Measurements from ENCODE around the gene MEGF11. TPM values are rescaled to one million over a fixed set of nuclear protein-coding genes. Genes with fewer than 3 reads are reported as not detected.

MEGF11 gene
- total and polyA plus RNA-seq, 7 donors = 0.04 to 0.05 TPM; not detected in 5

DNA sequence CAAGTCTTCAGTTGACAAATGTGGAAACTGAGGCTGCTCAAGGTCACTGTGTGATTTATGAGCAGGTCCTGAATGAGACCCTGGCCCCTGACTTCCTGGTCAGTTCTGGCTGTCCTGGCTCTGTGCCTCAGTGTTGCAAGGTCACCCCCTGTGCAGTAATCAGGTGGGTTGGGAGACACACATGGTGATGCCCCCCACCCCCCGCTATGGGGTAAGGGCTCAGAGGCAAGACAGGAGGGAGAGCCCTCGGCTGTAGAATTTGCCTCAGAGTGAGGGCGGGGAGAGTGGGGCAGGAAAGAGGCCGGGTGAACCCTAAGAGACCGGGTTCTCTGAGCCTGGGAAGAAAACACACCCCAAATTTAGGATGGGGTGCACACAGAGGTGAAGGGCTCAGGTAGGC, 98.5 kb downstream of the MEGF11 start:
- Histone ChIP-seq H3K27ac (no peak overlapping the region), H3K36me3 (ENCODE audit: insufficient read depth in 1 of 2, low read depth in 1 of 2) (no peaks in the 10 kb centered on the region), H3K4me3 (no peak overlapping the region), H3K9me3 (no peaks in the 10 kb centered on the region), H3K27me3 (ENCODE audit: insufficient read depth in 3 of 3, low read length in 2 of 3) (peaks cover 0 to 25% (median 0%) of the 10 kb centered on the region in 3 donors), H3K4me1 (no peaks in the 10 kb centered on the region)
- no peak for ATAC-seq
- no peak for DNase-seq
- TF ChIP-seq, protein P1, sequence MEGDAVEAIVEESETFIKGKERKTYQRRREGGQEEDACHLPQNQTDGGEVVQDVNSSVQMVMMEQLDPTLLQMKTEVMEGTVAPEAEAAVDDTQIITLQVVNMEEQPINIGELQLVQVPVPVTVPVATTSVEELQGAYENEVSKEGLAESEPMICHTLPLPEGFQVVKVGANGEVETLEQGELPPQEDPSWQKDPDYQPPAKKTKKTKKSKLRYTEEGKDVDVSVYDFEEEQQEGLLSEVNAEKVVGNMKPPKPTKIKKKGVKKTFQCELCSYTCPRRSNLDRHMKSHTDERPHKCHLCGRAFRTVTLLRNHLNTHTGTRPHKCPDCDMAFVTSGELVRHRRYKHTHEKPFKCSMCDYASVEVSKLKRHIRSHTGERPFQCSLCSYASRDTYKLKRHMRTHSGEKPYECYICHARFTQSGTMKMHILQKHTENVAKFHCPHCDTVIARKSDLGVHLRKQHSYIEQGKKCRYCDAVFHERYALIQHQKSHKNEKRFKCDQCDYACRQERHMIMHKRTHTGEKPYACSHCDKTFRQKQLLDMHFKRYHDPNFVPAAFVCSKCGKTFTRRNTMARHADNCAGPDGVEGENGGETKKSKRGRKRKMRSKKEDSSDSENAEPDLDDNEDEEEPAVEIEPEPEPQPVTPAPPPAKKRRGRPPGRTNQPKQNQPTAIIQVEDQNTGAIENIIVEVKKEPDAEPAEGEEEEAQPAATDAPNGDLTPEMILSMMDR (IDR thresholded peaks at IDR 0.05) = no peak
- WGBS, 3 donors = 79 to 87% (median 86%) methylated on average over 5 of the region's 5 CpGs
- intact Hi-C loops (cut with DNase I) = no loop called here

DNA sequence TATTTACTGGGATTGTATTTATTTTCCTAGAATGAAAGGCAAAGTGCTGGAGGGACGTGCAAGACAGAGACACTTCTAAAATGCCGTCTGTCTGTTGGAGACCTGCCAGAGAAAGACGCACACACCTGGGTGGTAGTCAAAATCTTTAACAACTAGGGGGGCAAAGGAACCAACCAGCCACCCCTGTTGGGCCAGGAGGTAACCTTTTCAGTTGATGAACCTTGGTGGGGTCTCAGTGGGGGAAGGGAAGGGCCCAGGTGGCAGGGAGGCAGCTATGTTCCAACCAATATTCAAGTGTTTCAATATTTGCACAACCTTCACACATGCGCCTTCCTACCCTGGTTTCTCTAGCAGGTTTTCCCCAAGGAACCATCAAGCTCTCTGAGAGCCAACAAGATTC, 99.0 kb downstream of the MEGF11 start:
- Histone ChIP-seq H3K36me3 (ENCODE audit: insufficient read depth in 1 of 2, low read depth in 1 of 2) (no peaks in the 10 kb centered on the region), H3K9me3 (no peaks in the 10 kb centered on the region), H3K27me3 (ENCODE audit: insufficient read depth in 3 of 3, low read length in 2 of 3) (peaks cover 0 to 28% (median 0%) of the 10 kb centered on the region in 3 donors), H3K27ac (no peak overlapping the region), H3K4me3 (no peak overlapping the region), H3K4me1 (no peaks in the 10 kb centered on the region)
- 53 to 61% (median 59%) methylated on average over 4 of the region's 4 CpGs for WGBS, 3 donors
- intact Hi-C loops (cut with DNase I) = no loop called here
- DNase-seq = no peak
- no peak for ATAC-seq
- TF ChIP-seq, protein P1 (IDR thresholded peaks at IDR 0.05) = no peak

DNA sequence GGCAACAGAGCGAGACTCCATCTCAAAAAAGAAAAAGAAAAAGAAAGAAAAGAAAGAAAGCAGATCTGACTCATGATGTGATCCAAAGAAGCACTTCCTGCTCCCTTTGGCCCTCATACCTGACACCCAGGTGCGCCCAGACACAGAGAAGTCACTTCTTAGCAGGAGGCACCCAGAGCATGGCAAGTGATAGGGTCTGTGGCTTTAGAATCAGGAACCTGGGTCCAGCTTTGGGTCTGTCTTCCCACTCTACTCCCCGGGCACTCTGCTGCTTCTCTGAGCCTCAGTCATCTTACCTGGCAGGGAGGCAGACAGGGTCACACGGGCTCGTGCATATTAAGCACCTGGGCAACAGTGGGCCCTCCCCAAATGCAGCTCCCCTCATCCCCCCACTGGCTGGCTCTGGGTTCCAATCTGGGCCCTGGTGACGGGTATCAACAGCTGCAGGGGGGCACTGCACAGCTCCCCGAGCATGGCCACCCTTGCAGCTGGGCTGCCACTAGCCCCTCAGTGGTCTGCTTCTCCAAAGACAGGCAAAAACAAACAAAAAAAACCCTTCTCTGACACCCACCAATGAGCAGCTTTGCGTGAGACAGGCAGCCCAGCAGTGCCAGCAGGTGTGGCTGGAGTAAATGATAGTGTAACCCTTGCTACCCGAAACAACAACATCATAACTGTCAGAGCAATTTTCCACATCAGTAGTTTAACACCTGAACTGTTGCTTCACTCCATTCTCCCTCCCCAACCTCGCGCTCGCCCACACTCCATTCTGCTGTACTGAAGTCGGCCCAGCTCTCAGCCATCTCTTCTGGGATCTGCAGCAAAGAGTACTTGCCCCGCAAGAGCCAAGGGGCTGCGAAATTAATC, 99.8 kb downstream of the MEGF11 start:
- DNase-seq (no peak), ATAC-seq (no peak)
- Histone ChIP-seq H3K4me1 (no peaks in the 10 kb centered on the region), H3K27ac (no peak overlapping the region), H3K27me3 (ENCODE audit: insufficient read depth in 3 of 3, low read length in 2 of 3) (peaks cover 0 to 28% (median 0%) of the 10 kb centered on the region in 3 donors), H3K4me3 (no peak overlapping the region), H3K36me3 (ENCODE audit: insufficient read depth in 1 of 2, low read depth in 1 of 2) (no peaks in the 10 kb centered on the region), H3K9me3 (no peaks in the 10 kb centered on the region)
- TF ChIP-seq, protein P1 (IDR thresholded peaks at IDR 0.05) = no peak
- WGBS, 3 donors = 51 to 58% (median 57%) methylated on average over 15 of the region's 15 CpGs
- intact Hi-C loops (cut with DNase I) = no loop called here

DNA sequence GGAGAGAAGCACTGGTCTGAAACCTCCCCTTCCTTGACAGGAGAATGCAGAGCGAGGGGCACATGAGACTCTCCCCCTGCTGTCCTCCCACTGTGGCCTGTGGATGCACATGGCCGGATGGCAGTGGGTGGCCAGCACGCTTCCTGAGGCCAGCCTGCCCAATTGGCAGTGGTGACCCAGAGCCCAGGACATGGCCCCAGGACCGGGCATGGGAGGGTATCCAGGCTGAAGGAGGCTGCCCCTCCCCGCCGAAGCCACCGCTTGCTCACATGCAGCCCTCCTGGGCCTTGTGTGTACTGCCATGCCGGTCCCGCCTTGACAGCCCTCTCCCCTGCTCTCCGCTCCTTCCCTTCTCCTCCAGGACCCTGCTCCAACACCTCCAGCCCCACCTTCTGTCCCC, 100.9 kb downstream of the MEGF11 start:
- Histone ChIP-seq H3K27ac (no peak overlapping the region), H3K4me3 (no peak overlapping the region), H3K27me3 (ENCODE audit: insufficient read depth in 3 of 3, low read length in 2 of 3) (peaks cover 0 to 28% (median 0%) of the 10 kb centered on the region in 3 donors), H3K36me3 (ENCODE audit: insufficient read depth in 1 of 2, low read depth in 1 of 2) (no peaks in the 10 kb centered on the region), H3K9me3 (no peaks in the 10 kb centered on the region), H3K4me1 (no peaks in the 10 kb centered on the region)
- ATAC-seq (no peak), DNase-seq (no peak)
- TF ChIP-seq, protein P1 (IDR thresholded peaks at IDR 0.05) = no peak
- intact Hi-C loops (cut with DNase I) = no loop called here
- WGBS, 3 donors = 89 to 96% (median 93%) methylated on average over 10 of the region's 10 CpGs
